GM10266 (cell line): Measurements from ENCODE around the gene EMID1.

Experiments used
- DNase-seq: peaks from one replicate; pipeline ENCODE4 v3.0.0; 2012; ENCODE audit errors: extremely low spot score
- TF ChIP-seq, protein P1 (sequence below): IDR thresholded peaks from 2 replicates; pipeline ENCODE4 v1.5.1; 2012; ENCODE audit warnings: mild to moderate bottlenecking, low read depth; ENCODE audit not compliant: control insufficient read depth, insufficient read depth; ENCODE audit errors: missing control alignments

The EMID1 gene

DNA sequence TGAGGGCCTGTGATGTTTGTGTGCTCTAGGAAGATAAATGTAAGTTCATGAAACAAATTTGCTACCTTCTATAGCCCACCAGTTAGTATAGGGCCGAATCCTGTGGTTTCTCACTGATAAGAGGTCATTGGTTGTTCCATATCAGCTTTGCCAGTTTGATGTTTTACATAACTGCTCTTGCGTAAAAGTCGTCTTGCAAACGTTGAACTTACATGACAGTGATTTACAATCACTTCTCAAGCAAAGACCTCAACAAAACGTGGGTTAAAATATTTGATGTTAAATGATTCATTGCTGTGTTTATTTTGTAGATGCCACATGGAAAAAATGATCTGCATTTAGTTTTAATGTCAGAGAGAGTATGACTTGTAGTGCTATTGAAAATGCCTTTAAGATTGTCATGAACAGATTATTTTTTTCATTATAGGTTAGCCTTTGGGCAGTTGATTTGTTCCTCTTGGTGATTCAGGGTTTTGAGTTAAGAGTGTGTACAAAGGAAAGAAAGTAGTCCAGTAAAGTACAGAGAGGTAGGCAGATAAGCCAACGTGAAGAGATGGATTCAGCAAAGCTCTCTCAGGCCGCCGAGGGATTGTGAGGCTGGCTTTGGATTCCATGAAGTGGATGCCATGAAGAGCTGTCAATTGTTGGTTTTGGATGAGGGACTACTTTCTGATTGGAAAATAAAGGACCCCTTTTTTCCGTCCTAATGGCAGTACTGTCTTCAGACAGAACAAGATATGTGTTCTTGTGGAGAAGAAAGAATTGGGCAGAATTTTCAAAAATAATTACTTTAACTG is 65.0 kb downstream of the EMID1 start:
- TF ChIP-seq, protein P1, sequence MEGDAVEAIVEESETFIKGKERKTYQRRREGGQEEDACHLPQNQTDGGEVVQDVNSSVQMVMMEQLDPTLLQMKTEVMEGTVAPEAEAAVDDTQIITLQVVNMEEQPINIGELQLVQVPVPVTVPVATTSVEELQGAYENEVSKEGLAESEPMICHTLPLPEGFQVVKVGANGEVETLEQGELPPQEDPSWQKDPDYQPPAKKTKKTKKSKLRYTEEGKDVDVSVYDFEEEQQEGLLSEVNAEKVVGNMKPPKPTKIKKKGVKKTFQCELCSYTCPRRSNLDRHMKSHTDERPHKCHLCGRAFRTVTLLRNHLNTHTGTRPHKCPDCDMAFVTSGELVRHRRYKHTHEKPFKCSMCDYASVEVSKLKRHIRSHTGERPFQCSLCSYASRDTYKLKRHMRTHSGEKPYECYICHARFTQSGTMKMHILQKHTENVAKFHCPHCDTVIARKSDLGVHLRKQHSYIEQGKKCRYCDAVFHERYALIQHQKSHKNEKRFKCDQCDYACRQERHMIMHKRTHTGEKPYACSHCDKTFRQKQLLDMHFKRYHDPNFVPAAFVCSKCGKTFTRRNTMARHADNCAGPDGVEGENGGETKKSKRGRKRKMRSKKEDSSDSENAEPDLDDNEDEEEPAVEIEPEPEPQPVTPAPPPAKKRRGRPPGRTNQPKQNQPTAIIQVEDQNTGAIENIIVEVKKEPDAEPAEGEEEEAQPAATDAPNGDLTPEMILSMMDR = no peak
- no peak for DNase-seq

DNA sequence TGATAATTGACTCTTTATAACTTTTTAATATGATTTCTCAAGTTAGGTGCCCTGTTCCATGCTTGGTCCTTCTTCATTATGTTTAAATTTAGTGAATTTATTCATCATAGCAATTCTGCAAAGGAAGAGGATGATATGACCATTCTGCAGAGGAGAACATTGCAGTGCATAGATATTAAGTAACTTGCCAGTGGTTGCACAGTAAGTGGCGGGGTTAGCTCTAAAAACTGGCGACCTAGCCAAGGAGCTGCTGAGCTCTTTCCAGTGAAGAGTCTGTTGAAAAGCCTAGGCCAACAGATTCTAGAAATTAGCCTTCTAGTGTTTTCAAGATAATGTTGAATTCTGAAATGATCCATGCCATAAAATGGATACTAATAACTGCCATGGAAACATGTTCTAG is 66.9 kb downstream of the EMID1 start:
- TF ChIP-seq, protein P1 = no peak
- no peak for DNase-seq

DNA sequence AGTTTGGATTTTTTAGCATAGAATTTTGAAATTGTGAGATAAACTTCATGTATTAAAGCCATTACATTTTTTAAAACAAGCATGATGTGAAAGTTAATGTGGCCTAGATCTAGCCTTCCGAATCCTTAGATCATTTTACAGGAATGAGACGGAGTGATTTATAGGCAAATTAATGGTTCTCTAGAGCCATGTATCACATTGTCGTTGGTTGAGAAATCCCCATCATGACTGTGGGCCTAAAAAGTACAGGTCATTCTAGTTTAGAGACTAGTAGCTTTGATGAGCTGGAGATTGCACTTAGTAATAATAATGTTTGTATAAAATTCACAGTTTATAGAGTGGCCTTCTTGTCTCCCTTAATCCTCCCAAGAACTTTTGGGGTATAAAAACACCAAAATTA is 69.5 kb downstream of the EMID1 start:
- DNase-seq = no peak
- TF ChIP-seq, protein P1 = no peak

DNA sequence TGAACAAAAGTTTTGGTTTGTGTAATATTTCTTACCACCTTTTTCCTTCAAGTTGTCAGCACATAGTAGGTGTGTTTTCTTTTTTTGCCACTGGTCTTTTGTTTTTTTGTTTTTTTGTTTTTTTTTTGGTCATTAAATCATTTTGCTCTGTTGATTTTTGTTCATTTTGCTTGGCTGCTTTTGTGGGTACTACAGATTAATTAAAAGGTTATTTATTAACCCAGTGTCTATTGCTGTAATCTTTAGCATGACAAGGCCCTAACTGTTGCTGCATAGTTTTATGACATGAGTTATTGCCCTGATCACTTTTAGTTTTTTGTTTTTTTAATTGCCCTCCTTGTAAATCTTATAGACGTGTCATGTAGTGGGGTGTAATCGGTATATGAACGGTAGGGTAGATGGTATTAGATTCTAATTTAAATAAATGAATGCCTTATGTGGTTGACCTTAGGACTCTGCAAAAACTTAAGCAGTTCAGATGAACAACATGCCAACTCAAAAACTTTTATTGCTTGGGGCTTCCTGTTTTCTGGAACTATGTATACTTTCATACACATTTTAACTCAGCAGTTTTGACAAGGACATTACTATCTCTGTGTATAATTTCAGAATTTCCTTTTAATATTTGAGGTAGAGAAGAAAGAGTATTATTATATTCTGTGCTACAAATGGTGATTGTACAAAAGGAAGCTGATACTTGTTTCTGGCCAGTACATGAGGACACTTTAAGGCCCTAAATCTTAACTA is 70.3 kb downstream of the EMID1 start:
- no peak for DNase-seq
- TF ChIP-seq, protein P1 = no peak

DNA sequence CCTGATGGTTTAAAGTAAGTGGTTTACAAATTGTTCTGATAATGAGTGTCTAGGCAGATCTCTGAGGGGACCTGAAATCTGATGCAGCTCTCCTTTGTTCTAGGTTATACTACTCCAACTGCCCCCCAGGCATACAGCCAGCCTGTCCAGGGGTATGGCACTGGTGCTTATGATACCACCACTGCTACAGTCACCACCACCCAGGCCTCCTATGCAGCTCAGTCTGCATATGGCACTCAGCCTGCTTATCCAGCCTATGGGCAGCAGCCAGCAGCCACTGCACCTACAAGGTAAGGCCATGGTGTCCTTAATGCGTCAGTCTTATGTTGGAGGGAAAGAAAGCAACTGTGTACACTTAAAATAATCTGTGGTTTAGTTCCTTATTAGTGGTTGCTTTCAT is 72.2 kb downstream of the EMID1 start:
- DNase-seq = no peak

DNA sequence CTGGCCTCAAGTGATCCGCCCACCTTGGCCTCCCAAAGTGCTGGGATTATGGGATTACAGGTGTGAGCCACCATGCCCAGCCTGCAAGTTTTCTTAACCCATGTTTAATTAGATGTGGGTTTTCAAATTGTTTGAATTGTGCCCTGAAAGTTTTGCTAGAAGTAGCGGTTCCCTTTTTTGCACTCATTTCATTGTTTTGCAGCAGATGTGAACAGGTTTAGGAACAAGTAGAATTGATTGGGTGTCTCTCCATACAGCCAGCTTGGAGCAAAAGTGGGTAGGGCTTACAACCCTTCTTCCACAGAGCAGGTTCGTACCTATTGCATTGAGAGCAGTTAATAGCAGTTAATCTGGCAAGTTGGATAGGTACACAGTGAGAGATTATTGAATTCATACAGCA is 78.5 kb downstream of the EMID1 start:
- TF ChIP-seq, protein P1 = no peak
- DNase-seq = no peak

More for the DNA sequence above, 72.2 kb downstream of the EMID1 start:
- TF ChIP-seq, protein P1 = no peak

DNA sequence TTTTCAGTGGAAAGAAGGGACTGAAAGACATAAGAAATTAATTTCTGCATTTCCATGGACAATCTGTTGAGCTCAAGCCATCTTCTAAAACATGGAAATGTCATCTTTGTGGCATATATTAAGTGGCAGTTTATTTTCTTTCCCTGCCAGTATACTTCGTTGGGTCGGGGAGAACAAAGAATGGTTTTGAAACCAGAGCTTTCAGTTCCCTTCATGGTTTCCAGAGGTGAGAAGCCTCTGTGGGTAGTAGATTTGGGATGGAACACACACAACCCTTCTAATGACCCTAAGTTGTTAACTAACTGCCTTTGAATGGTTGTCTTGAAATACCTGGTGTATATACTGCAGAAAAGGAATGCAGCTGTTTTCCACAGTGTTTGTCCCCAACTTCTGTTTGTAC is 83.1 kb downstream of the EMID1 start:
- no peak for DNase-seq
- TF ChIP-seq, protein P1 = no peak
